HG02852 (cell line): ENCODE measurements around the gene ISOC1.
A peak's percentile ranks its signal among the peaks of the same experiment; 100 is the strongest.

ENCODE experiments used
- ATAC-seq: cut with Tn5 transposase; IDR thresholded peaks from one replicate; pipeline ENCODE4 v1.9.1; 2021; ENCODE audit warnings: mild to moderate bottlenecking, moderate library complexity; ENCODE audit not compliant: unreplicated experiment

ISOC1 gene

GRCh38 chr5:129094924-129095899 lies 663 bp downstream of the ISOC1 start:
- peak; percentile 51 for ATAC-seq

- no peak for ATAC-seq
These were observed 1.9 kb downstream of the ISOC1 start for GRCh38 chr5:129096382-129096991.

GRCh38 chr5:129097498-129098296 lies 3.1 kb downstream of the ISOC1 start:
- no peak for ATAC-seq

GRCh38 chr5:129098488-129099183 lies 4.1 kb downstream of the ISOC1 start:
- no peak for ATAC-seq

GRCh38 chr5:129099184-129099569 lies 4.6 kb downstream of the ISOC1 start:
- no peak for ATAC-seq

- no peak for ATAC-seq
These were observed 7.2 kb downstream of the ISOC1 start for GRCh38 chr5:129101794-129102193.

- no peak for ATAC-seq
These were observed 8.8 kb downstream of the ISOC1 start for GRCh38 chr5:129103397-129103796.

- no peak for ATAC-seq
These were observed 10.4 kb downstream of the ISOC1 start for GRCh38 chr5:129104915-129105455.

GRCh38 chr5:129107637-129108036 lies 13.1 kb downstream of the ISOC1 start:
- no peak for ATAC-seq

- ATAC-seq: no peak
These were observed 16.2 kb downstream of the ISOC1 start for GRCh38 chr5:129110742-129111141.

GRCh38 chr5:129111351-129111750 lies 16.8 kb downstream of the ISOC1 start:
- no peak for ATAC-seq

GRCh38 chr5:129112295-129112694 lies 17.7 kb downstream of the ISOC1 start:
- ATAC-seq: no peak

GRCh38 chr5:129113867-129114266 lies 19.3 kb downstream of the ISOC1 start:
- no peak for ATAC-seq

GRCh38 chr5:129114539-129115193 lies 20.1 kb downstream of the ISOC1 start:
- ATAC-seq: no peak

GRCh38 chr5:129115680-129116079 lies 21.1 kb downstream of the ISOC1 start:
- ATAC-seq: no peak

- no peak for ATAC-seq
These were observed 22.2 kb downstream of the ISOC1 start for GRCh38 chr5:129116797-129117196.

GRCh38 chr5:129118405-129118804 lies 23.9 kb downstream of the ISOC1 start:
- no peak for ATAC-seq

- no peak for ATAC-seq
These were observed 24.3 kb downstream of the ISOC1 start for GRCh38 chr5:129118826-129119225.

- ATAC-seq: peak; percentile 74
These were observed 25.6 kb downstream of the ISOC1 start for GRCh38 chr5:129120158-129120581.

- no peak for ATAC-seq
These were observed 28.0 kb downstream of the ISOC1 start for GRCh38 chr5:129122560-129122959.
